Endothelial cell of hepatic sinusoid (primary cell): ENCODE measurements around the gene CTRL.
"Not testable (repeated sequence)": the region's sequence is repeated elsewhere in the genome, so short reads cannot be mapped to it uniquely, and the experiment has no call there.

Experiments
- in situ Hi-C: cut with HindIII; loops from 2 replicates; pipeline ENCODE4 v1.10.0; 2017; ENCODE audit warnings: low sequenced_read_pairs

CTRL gene

GRCh38 chr16:67942510-67943255 is 11.0 kb upstream of the CTRL start:
- in situ Hi-C loops: no loop called here

GRCh38 chr16:67942200-67942509 is 10.5 kb upstream of the CTRL start:
- in situ Hi-C loops: no loop called here

GRCh38 chr16:67941469-67942199 is 10.0 kb upstream of the CTRL start:
- in situ Hi-C loops: no loop called here

- in situ Hi-C loops: no loop called here
Observed at GRCh38 chr16:67940446-67941089, 8.9 kb upstream of the CTRL start.

GRCh38 chr16:67939507-67940445 is 8.1 kb upstream of the CTRL start:
- in situ Hi-C loops: no loop called here

- in situ Hi-C loops: not testable (repeated sequence)
Observed at GRCh38 chr16:67937713-67938112, 6.1 kb upstream of the CTRL start.

- in situ Hi-C loops: no loop called here
Observed at GRCh38 chr16:67936880-67937605, 5.4 kb upstream of the CTRL start.

- in situ Hi-C loops: no loop called here
Observed at GRCh38 chr16:67936124-67936879, 4.6 kb upstream of the CTRL start, which contains the start of gene PSMB10. Gene PSMB10, minus strand, starts transcription at chr16:67936850. Its CDS starts 101 bp downstream, at chr16:67936749.

GRCh38 chr16:67935402-67936123 is 3.9 kb upstream of the CTRL start:
- in situ Hi-C loops: no loop called here

- in situ Hi-C loops: no loop called here
Observed at GRCh38 chr16:67935101-67935401, 3.4 kb upstream of the CTRL start.

- in situ Hi-C loops: no loop called here
Observed at GRCh38 chr16:67934306-67935100, 2.8 kb upstream of the CTRL start.

GRCh38 chr16:67933805-67934204 is 2.1 kb upstream of the CTRL start:
- in situ Hi-C loops: no loop called here

GRCh38 chr16:67932462-67932840 is 789 bp upstream of the CTRL start:
- in situ Hi-C loops: no loop called here

- in situ Hi-C loops: no loop called here
Observed at GRCh38 chr16:67930678-67931211, 917 bp downstream of the CTRL start.

- in situ Hi-C loops: no loop called here
Observed at GRCh38 chr16:67930191-67930590, 1.5 kb downstream of the CTRL start.

GRCh38 chr16:67928561-67929364 is 2.9 kb downstream of the CTRL start:
- in situ Hi-C loops: no loop called here

- in situ Hi-C loops: no loop called here
Observed at GRCh38 chr16:67928147-67928546, 3.5 kb downstream of the CTRL start.
